ENCODE measurements around the gene ZYG11B. TPM values are rescaled to one million over a fixed set of nuclear protein-coding genes. Genes with fewer than 3 reads are reported as not detected.

The ZYG11B gene
- polyA plus RNA-seq, 1 donor (not counting 4 experiments of a cell fraction or from before 2014, with no cell fraction given) = 13.4 TPM

GRCh38 chr1:52759908-52760307 lies 33.7 kb downstream of the ZYG11B start:
- H3K9me1 ChIP-seq (ENCODE audit: control insufficient read depth, extremely low read depth, insufficient read depth, low read length) = no peaks in the 10 kb centered on the region

DNA sequence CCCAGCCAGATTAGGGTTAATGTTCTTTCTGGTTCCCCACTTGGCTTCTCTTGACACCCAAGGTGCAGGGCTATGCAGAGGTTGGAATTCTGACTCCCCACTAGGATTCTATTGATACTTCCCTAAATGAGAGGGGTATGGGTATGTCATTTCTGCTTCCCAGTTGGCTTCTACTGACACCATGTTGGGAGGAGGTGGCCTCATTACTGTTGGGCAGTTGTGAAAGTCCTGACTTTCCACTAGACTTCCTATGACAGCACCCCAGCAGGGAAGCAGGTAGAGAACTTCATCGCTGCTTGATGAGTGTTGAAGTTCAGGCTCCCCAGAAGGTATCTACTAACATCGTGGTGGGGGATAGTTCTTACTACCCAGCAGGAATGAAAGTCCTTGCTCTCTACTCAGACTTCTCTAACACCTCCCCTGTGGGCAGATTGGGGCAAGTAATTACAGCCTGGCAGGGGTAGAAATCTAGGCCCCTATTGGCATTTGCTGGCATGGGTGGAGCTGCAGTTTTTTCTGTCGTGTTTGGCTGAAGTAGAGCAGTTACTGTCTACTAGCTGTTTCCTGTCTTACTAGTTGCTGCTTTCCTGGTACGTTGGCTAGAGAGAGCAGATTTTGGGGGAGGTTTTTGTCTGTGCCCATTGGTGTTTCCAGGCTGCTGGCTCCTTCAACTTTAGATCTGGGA lies 41.5 kb downstream of the ZYG11B start:
- no peak overlapping the region for H2AFZ ChIP-seq (ENCODE audit: control insufficient read depth, low read length)
- H3K4me3 ChIP-seq (ENCODE audit: control insufficient read depth in 2 of 3, extremely low read depth in 1 of 3, insufficient read depth in 2 of 3, low read depth in 1 of 3, low read length in 3 of 3) = no peak overlapping the region
- dilution Hi-C loops (cut with MboI; ENCODE audit: extremely low pct_ligation_motif_present, low sequenced_read_pairs) = no loop called here
- no peaks in the 10 kb centered on the region for H3K9me1 ChIP-seq (ENCODE audit: control insufficient read depth, extremely low read depth, insufficient read depth, low read length)
- TF ChIP-seq CTCF (optimal IDR thresholded peaks at IDR 0.05 in 1 of 3, IDR thresholded peaks at IDR 0.05 in 1 of 3, conservative IDR thresholded peaks at IDR 0.05 in 1 of 3; ENCODE audit: extremely low read depth in 1 of 3, insufficient read depth in 2 of 3, low read length in 3 of 3) (no peak), EZH2 (IDR thresholded peaks at IDR 0.05; ENCODE audit: low read length) (no peak)
- no peaks in the 10 kb centered on the region for H4K20me1 ChIP-seq (ENCODE audit: control insufficient read depth, extremely low read depth, insufficient read depth, low read length)
- H3K36me3 ChIP-seq (ENCODE audit: control insufficient read depth in 2 of 2, extremely low read depth in 1 of 2, insufficient read depth in 2 of 2, low read length in 2 of 2) = peaks cover 0 to 2% of the 10 kb centered on the region in 2 experiments
- H3K4me2 ChIP-seq (ENCODE audit: control insufficient read depth, extremely low read depth, insufficient read depth, low read depth, low read length) = no peak overlapping the region
- no peak overlapping the region for H3K9ac ChIP-seq (ENCODE audit: control insufficient read depth, extremely low read depth, insufficient read depth, low read length)
- H3K79me2 ChIP-seq (ENCODE audit: control insufficient read depth, insufficient read depth, low read length) = no peaks in the 10 kb centered on the region
- no peak overlapping the region for H3K27ac ChIP-seq (ENCODE audit: control insufficient read depth, insufficient read depth, low read length)
- H3K27me3 ChIP-seq (ENCODE audit: control insufficient read depth, extremely low read depth, insufficient read depth, low read length) = no peaks in the 10 kb centered on the region
- DNase-seq (ENCODE audit: low read depth, low spot score) = no peak
- H3K9me3 ChIP-seq (ENCODE audit: control insufficient read depth, low read depth, low read length) = no peaks in the 10 kb centered on the region
- FAIRE-seq = no peak
- no peaks in the 10 kb centered on the region for H3K4me1 ChIP-seq (ENCODE audit: control insufficient read depth, extremely low read depth, insufficient read depth, low read length)

More at GRCh38 chr1:52759908-52760307, 33.7 kb downstream of the ZYG11B start:
- DNase-seq (ENCODE audit: low read depth, low spot score) = no peak
- H3K4me1 ChIP-seq (ENCODE audit: control insufficient read depth, extremely low read depth, insufficient read depth, low read length) = no peaks in the 10 kb centered on the region
- H4K20me1 ChIP-seq (ENCODE audit: control insufficient read depth, extremely low read depth, insufficient read depth, low read length) = no peaks in the 10 kb centered on the region
- H3K4me3 ChIP-seq (ENCODE audit: control insufficient read depth in 2 of 3, extremely low read depth in 1 of 3, insufficient read depth in 2 of 3, low read depth in 1 of 3, low read length in 3 of 3) = no peak overlapping the region
- no peak for TF ChIP-seq EZH2 (IDR thresholded peaks at IDR 0.05; ENCODE audit: low read length)
- TF ChIP-seq CTCF (optimal IDR thresholded peaks at IDR 0.05 in 1 of 3, IDR thresholded peaks at IDR 0.05 in 1 of 3, conservative IDR thresholded peaks at IDR 0.05 in 1 of 3; ENCODE audit: extremely low read depth in 1 of 3, insufficient read depth in 2 of 3, low read length in 3 of 3) = no peak
- no peak overlapping the region for H2AFZ ChIP-seq (ENCODE audit: control insufficient read depth, low read length)
- H3K27ac ChIP-seq (ENCODE audit: control insufficient read depth, insufficient read depth, low read length) = no peak overlapping the region
- dilution Hi-C loops (cut with MboI; ENCODE audit: extremely low pct_ligation_motif_present, low sequenced_read_pairs) = no loop called here
- no peaks in the 10 kb centered on the region for H3K27me3 ChIP-seq (ENCODE audit: control insufficient read depth, extremely low read depth, insufficient read depth, low read length)
- no peaks in the 10 kb centered on the region for H3K79me2 ChIP-seq (ENCODE audit: control insufficient read depth, insufficient read depth, low read length)
- no peaks in the 10 kb centered on the region for H3K9me3 ChIP-seq (ENCODE audit: control insufficient read depth, low read depth, low read length)
- no peak overlapping the region for H3K9ac ChIP-seq (ENCODE audit: control insufficient read depth, extremely low read depth, insufficient read depth, low read length)
- H3K4me2 ChIP-seq (ENCODE audit: control insufficient read depth, extremely low read depth, insufficient read depth, low read depth, low read length) = no peak overlapping the region
- no peak for FAIRE-seq
- H3K36me3 ChIP-seq (ENCODE audit: control insufficient read depth in 2 of 2, extremely low read depth in 1 of 2, insufficient read depth in 2 of 2, low read length in 2 of 2) = peaks cover 0 to 3% of the 10 kb centered on the region in 2 experiments

All from keratinocyte (primary cell).